GM23338 (cell line): ENCODE measurements around the gene NDUFA11.

Source experiments
- CREB1 ChIP-seq: fragments of 250-450 bp; sonication (Bioruptor Pico); IDR thresholded peaks from 2 replicates; pipeline ENCODE4 v1.5.0; 2020; ENCODE audit warnings: low read depth, mild to moderate bottlenecking, moderate library complexity
- CTCF ChIP-seq, 2 experiments: fragments of 200-600 bp in 1 of 2; sonication (generic) in 1 of 2; conservative IDR thresholded peaks; 2 replicates each; pipeline versions ENCODE4 v1.5.1 to v1.6.1; 2016 to 2017; ENCODE audit warnings: antibody characterized with exemption in 2 of 2, low read depth in 2 of 2, mild to moderate bottlenecking in 2 of 2, moderate library complexity in 1 of 2
- ETS1 ChIP-seq: IDR thresholded peaks from 2 replicates; pipeline ENCODE4 v1.6.1; 2016; ENCODE audit warnings: antibody characterized with exemption
- EZH2 ChIP-seq: fragments of 200-600 bp; sonication (generic); IDR thresholded peaks from one replicate; pipeline ENCODE4 v1.8.0; 2017; ENCODE audit warnings: antibody characterized with exemption, mild to moderate bottlenecking, low read depth; ENCODE audit not compliant: unreplicated experiment
- EZH2phosphoT487 ChIP-seq: fragments of 200-600 bp; sonication (generic); IDR thresholded peaks from one replicate; pipeline ENCODE4 v1.8.1; 2018; ENCODE audit warnings: antibody characterized with exemption; ENCODE audit not compliant: unreplicated experiment
- JUNB ChIP-seq: IDR thresholded peaks from one replicate; pipeline ENCODE4 v1.6.1; 2016; ENCODE audit warnings: antibody characterized with exemption; ENCODE audit not compliant: unreplicated experiment
- NANOG ChIP-seq: IDR thresholded peaks from 2 replicates; pipeline ENCODE4 v1.6.1; 2016; ENCODE audit warnings: antibody characterized with exemption, borderline replicate concordance
- POLR2AphosphoS5 ChIP-seq: IDR thresholded peaks from 2 replicates; pipeline ENCODE4 v1.6.1; 2016; ENCODE audit warnings: antibody characterized with exemption, low read depth
- REST ChIP-seq: IDR thresholded peaks from one replicate; pipeline ENCODE4 v1.6.1; 2018; ENCODE audit warnings: antibody characterized with exemption; ENCODE audit not compliant: unreplicated experiment
- STAT1 ChIP-seq: IDR thresholded peaks from one replicate; pipeline ENCODE4 v1.6.1; 2016; ENCODE audit warnings: antibody characterized with exemption; ENCODE audit not compliant: unreplicated experiment
- ZNF114 ChIP-seq: fragments of 250-450 bp; sonication (Bioruptor Pico); IDR thresholded peaks from 2 replicates; pipeline ENCODE4 v1.5.0; 2020; ENCODE audit warnings: mild to moderate bottlenecking, moderate library complexity
- ZNF331 ChIP-seq: fragments of 250-450 bp; sonication (Bioruptor Pico); IDR thresholded peaks from 2 replicates; pipeline ENCODE4 v1.5.0; 2020; ENCODE audit warnings: low read depth, mild to moderate bottlenecking, moderate library complexity
- ZNF462 ChIP-seq: fragments of 250-450 bp; sonication (Bioruptor Pico); IDR thresholded peaks from 2 replicates; pipeline ENCODE4 v1.5.0; 2020; ENCODE audit warnings: mild to moderate bottlenecking, moderate library complexity

- TF ChIP-seq REST (no peak), CTCF (conservative IDR thresholded peaks at IDR 0.05; ENCODE audit: low read depth in 2 of 2) (no peak), EZH2 (no peak), JUNB (no peak), POLR2AphosphoS5 (no peak; the same call in 1 of the 2 replicates), CREB1 (CRISPR knock-in tag) (no peak), EZH2phosphoT487 (no peak), ETS1 (no peak), STAT1 (no peak), ZNF114 (CRISPR knock-in tag) (no peak), ZNF331 (CRISPR knock-in tag) (no peak), ZNF462 (CRISPR knock-in tag) (no peak), NANOG (no peak)
Measured at GRCh38 chr19:5914946-5915781, 11.6 kb upstream of the NDUFA11 start.
